ENCODE data around the gene KLK2. TPM values are rescaled to one million over a fixed set of nuclear protein-coding genes. Genes with fewer than 3 reads are reported as not detected.

Gene KLK2
- not detected in 2 replicates for total RNA-seq (ENCODE audit: low replicate concordance)

DNA sequence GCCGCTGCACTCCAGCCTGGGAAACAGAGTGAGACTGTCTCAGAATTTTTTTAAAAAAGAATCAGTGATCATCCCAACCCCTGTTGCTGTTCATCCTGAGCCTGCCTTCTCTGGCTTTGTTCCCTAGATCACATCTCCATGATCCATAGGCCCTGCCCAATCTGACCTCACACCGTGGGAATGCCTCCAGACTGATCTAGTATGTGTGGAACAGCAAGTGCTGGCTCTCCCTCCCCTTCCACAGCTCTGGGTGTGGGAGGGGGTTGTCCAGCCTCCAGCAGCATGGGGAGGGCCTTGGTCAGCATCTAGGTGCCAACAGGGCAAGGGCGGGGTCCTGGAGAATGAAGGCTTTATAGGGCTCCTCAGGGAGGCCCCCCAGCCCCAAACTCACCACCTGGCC, at the start of gene KLK2:
TSS of gene KLK2 (plus strand) at position 384 of the 400 bp plus-strand sequence. CDS start 35 bp downstream, outside the sequence.

GRCh38 chr19:50833117-50833801, 40.0 kb upstream of the KLK2 start, which contains the start of gene KLK15:
TSS of gene KLK15 (minus strand) at chr19:50833574. CDS start at chr19:50831492, 2,082 bp downstream.

DNA sequence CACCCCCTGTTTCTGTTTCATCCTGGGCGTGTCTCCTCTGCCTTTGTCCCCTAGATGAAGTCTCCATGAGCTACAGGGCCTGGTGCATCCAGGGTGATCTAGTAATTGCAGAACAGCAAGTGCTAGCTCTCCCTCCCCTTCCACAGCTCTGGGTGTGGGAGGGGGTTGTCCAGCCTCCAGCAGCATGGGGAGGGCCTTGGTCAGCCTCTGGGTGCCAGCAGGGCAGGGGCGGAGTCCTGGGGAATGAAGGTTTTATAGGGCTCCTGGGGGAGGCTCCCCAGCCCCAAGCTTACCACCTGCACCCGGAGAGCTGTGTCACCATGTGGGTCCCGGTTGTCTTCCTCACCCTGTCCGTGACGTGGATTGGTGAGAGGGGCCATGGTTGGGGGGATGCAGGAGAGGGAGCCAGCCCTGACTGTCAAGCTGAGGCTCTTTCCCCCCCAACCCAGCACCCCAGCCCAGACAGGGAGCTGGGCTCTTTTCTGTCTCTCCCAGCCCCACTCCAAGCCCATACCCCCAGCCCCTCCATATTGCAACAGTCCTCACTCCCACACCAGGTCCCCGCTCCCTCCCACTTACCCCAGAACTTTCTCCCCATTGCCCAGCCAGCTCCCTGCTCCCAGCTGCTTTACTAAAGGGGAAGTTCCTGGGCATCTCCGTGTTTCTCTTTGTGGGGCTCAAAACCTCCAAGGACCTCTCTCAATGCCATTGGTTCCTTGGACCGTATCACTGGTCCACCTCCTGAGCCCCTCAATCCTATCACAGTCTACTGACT, 18.4 kb upstream of the KLK2 start, which contains the start of gene KLK3:
TSS of gene KLK3 (plus strand) at position 280 of the 775 bp plus-strand sequence. CDS start at position 321, 41 bp downstream.

GRCh38 chr19:50911206-50912101, 38.2 kb downstream of the KLK2 start, which contains the start of gene KLK4:
TSS of gene KLK4 (minus strand) at chr19:50911395. CDS start at chr19:50910738, 657 bp downstream.

Other genes starting within 250 kb of the KLK2 start
- gene SYT3, start 233.6 kb upstream of the KLK2 start, total RNA-seq (ENCODE audit: low replicate concordance) = 0.35 TPM in 1 of 2 replicates, not detected in the other
- not detected in 2 replicates for gene C19orf81, start 224.0 kb upstream of the KLK2 start, total RNA-seq (ENCODE audit: low replicate concordance)
- gene SHANK1, start 153.6 kb upstream of the KLK2 start, total RNA-seq (ENCODE audit: low replicate concordance) = 0.68 and 1.3 TPM in 2 replicates
- 17.4 and 28.9 TPM in 2 replicates for gene CLEC11A, start 150.1 kb upstream of the KLK2 start, total RNA-seq (ENCODE audit: low replicate concordance)
- not detected in 2 replicates for gene GPR32, start 103.0 kb upstream of the KLK2 start, total RNA-seq (ENCODE audit: low replicate concordance)
- not detected in 2 replicates for gene ACP4, start 83.0 kb upstream of the KLK2 start, total RNA-seq (ENCODE audit: low replicate concordance)
- gene KLK1, start 49.7 kb upstream of the KLK2 start, total RNA-seq (ENCODE audit: low replicate concordance) = not detected in 2 replicates
- gene KLK15, start 39.9 kb upstream of the KLK2 start, total RNA-seq (ENCODE audit: low replicate concordance) = not detected in 2 replicates
- not detected in 2 replicates for gene KLK3, start 18.5 kb upstream of the KLK2 start, total RNA-seq (ENCODE audit: low replicate concordance)
- gene KLK4, start 38.0 kb downstream of the KLK2 start, total RNA-seq (ENCODE audit: low replicate concordance) = not detected in 2 replicates
- not detected in 2 replicates for gene KLK5, start 79.6 kb downstream of the KLK2 start, total RNA-seq (ENCODE audit: low replicate concordance)
- 0.08 TPM in 1 of 2 replicates, not detected in the other for gene KLK6, start 96.2 kb downstream of the KLK2 start, total RNA-seq (ENCODE audit: low replicate concordance)
- not detected in 2 replicates for gene KLK7, start 110.5 kb downstream of the KLK2 start, total RNA-seq (ENCODE audit: low replicate concordance)
- gene KLK8, start 128.2 kb downstream of the KLK2 start, total RNA-seq (ENCODE audit: low replicate concordance) = not detected in 2 replicates
- not detected in 2 replicates for gene KLK10, start 146.3 kb downstream of the KLK2 start, total RNA-seq (ENCODE audit: low replicate concordance)
- not detected in 2 replicates for gene KLK11, start 153.2 kb downstream of the KLK2 start, total RNA-seq (ENCODE audit: low replicate concordance)
- not detected in 2 replicates for gene KLK12, start 161.6 kb downstream of the KLK2 start, total RNA-seq (ENCODE audit: low replicate concordance)
- gene KLK13, start 191.7 kb downstream of the KLK2 start, total RNA-seq (ENCODE audit: low replicate concordance) = not detected in 2 replicates
- not detected in 2 replicates for gene KLK14, start 209.4 kb downstream of the KLK2 start, total RNA-seq (ENCODE audit: low replicate concordance)
- gene CTU1, start 235.0 kb downstream of the KLK2 start, total RNA-seq (ENCODE audit: low replicate concordance) = 1.9 and 5.3 TPM in 2 replicates

Data from smooth muscle cell of the coronary artery (primary cell).